ENCODE measurements around the gene FBXO9. TPM values are rescaled to one million over a fixed set of nuclear protein-coding genes. Genes with fewer than 3 reads are reported as not detected.

FBXO9 gene
- total RNA-seq, result 41.6 and 44.4 TPM in 2 replicates

DNA sequence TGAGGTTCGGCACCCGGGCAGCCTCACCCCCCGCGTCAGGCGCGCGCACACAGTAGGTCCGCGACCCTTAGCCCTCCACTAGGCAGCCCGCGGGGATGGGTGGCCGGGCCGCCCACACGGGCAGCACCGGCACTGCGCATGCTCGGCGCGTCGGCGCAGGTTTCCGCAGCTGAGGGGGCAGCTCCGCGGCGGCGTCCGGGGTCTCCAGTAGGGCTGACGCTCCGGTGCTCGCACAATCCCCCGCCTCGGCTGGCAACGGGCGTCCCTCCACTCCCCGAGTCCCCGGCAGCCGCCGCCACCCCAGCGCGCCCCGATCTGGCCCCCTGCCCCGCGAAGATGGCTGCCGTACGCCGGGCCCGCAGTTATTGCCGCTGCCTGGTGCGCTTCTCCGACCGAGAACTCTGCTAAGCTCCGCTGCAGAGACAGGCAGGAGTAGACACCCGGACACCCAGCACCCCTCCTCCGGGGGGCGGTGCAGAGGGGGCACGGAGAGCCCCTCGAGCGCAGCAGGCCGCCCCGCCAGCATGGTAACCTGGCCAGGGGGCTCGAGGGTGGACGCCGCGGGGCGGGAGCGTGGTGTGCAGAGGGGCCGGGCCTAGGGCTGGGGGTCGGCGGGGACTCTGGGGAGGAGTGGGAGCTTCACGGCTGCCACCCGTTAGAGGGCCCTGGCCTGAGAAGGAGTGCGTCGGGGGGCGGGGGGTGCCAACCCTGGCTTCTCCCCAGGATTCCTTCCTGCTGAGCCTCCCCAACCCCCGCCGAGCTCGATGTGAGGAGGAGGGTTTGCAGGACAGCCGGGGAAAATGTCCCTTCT is at the start of gene FBXO9:
Gene FBXO9 (plus strand): TSS at position 139 of the 811 bp plus-strand sequence. CDS start 386 bp downstream, at position 525.

DNA sequence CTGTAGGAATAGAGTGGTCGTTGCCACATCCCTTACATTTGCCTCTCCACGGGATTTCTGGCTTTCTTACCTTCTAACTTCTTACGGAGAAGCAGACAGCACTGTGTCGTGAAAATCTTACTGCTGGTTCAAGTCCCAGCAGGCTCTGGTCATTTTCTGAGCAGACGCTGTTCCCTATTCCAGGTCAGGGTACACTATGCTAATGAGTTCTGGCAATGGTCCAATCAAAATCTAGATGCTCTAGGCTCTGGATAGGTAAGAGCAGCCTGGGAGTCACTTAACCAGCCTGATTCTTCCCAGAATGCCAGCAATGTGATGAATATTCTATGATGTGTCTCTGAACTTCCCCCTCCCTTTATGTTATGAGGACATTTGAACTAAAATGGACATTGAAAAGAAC is 83.5 kb downstream of the FBXO9 start, which contains the start of gene GCM1:
Gene GCM1 (minus strand): TSS at position 158 of the 400 bp plus-strand sequence. CDS start 3,209 bp downstream, outside the sequence.

Small RNA genes within 50 kb of the gene (small RNA-seq; reads per million reads assigned to genes)
- not detected for gene RN7SL244P

Other genes starting within 250 kb of the FBXO9 start
- not detected in 2 replicates for gene GSTA5, start 224.6 kb upstream of the FBXO9 start, total RNA-seq
- gene GSTA3, start 155.7 kb upstream of the FBXO9 start, total RNA-seq, result not detected in 2 replicates
- gene GSTA4, start 70.1 kb upstream of the FBXO9 start, total RNA-seq, result 26.5 and 51.0 TPM in 2 replicates
- gene CILK1, start 3.6 kb upstream of the FBXO9 start, total RNA-seq, result 8.2 and 11.0 TPM in 2 replicates
- not detected in 2 replicates for gene GCM1, start 83.4 kb downstream of the FBXO9 start, total RNA-seq